ENCODE results near the gene FXYD5.

GRCh38 chr19:35206379-35206778 lies 51.8 kb downstream of the FXYD5 start:
- TF ChIP-seq EZH2phosphoT487 (IDR thresholded peaks at IDR 0.05; ENCODE audit: borderline replicate concordance) (no peak), CTCF (IDR thresholded peaks at IDR 0.05 in 2 of 3, conservative IDR thresholded peaks at IDR 0.05 in 1 of 3; ENCODE audit: borderline replicate concordance in 1 of 3, insufficient read depth in 1 of 3, low read depth in 2 of 3, low read length in 2 of 3) (no peak), CEBPB (IDR thresholded peaks at IDR 0.05; ENCODE audit: low read depth) (no peak), EZH2 (IDR thresholded peaks at IDR 0.05) (no peak)
